Measurements from ENCODE around the gene SLC6A18.

Gene SLC6A18

DNA sequence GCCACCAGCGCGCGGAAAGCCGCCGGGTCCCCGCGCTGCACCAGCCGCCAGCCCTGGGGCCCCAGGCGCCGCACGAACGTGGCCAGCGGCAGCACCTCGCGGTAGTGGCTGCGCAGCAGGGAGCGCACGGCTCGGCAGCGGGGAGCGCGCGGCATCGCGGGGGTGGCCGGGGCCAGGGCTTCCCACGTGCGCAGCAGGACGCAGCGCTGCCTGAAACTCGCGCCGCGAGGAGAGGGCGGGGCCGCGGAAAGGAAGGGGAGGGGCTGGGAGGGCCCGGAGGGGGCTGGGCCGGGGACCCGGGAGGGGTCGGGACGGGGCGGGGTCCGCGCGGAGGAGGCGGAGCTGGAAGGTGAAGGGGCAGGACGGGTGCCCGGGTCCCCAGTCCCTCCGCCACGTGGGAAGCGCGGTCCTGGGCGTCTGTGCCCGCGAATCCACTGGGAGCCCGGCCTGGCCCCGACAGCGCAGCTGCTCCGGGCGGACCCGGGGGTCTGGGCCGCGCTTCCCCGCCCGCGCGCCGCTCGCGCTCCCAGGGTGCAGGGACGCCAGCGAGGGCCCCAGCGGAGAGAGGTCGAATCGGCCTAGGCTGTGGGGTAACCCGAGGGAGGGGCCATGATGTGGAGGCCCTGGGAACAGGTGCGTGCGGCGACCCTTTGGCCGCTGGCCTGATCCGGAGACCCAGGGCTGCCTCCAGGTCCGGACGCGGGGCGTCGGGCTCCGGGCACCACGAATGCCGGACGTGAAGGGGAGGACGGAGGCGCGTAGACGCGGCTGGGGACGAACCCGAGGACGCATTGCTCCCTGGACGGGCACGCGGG lies 69.9 kb downstream of the SLC6A18 start, which contains the start of gene TERT:
TSS of gene TERT (minus strand) at position 234 of the 815 bp plus-strand sequence. CDS start at position 155, 79 bp downstream.
- peak in 1 of 3 experiments; percentile 77 for DNase-seq

DNA sequence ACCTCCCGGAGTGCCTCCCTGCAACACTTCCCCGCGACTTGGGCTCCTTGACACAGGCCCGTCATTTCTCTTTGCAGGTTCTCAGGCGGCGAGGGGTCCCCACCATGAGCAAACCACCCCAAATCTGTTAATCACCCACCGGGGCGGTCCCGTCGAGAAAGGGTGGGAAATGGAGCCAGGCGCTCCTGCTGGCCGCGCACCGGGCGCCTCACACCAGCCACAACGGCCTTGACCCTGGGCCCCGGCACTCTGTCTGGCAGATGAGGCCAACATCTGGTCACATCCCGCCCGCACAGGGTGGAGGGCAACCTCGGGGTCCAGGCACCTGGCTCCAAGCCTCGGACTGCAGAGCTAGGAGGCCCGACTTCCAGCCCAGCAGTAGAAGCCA lies 70.5 kb downstream of the SLC6A18 start:
- DNase-seq, result no peak

All from NCI-H1417 (cell line).